Kidney (tissue), 14 donors: ENCODE data around the gene MYH6. TPM values are rescaled to one million over a fixed set of nuclear protein-coding genes. Genes with fewer than 3 reads are reported as not detected.

Source experiments
- DNase-seq, 5 donors: peaks; one replicate each; pipeline ENCODE4 v3.0.0-alpha.2; 2013 to 2020
- FAIRE-seq: peaks from 2 replicates; lab custom pipeline; 2012; peaks lifted over from hg19 to GRCh38; lab: Jason Lieb, UNC
- H3K27ac ChIP-seq, 2 donors: one replicate each; pipeline ENCODE4 v1.7.0; 2013; ENCODE audit warnings: low read depth in 2 of 2, low read length in 2 of 2, inconsistent platforms in 1 of 2
- H3K27me3 ChIP-seq: one replicate; pipeline ENCODE4 v1.7.1; 2013; ENCODE audit warnings: low read length, inconsistent platforms; ENCODE audit not compliant: control insufficient read depth, insufficient read depth
- H3K36me3 ChIP-seq, 3 donors: one replicate each; pipeline versions ENCODE4 v1.7.0 to v1.7.1; 2013; ENCODE audit warnings: low read length in 3 of 3, control low read depth in 1 of 3, inconsistent platforms in 1 of 3; ENCODE audit not compliant: insufficient read depth in 3 of 3, control insufficient read depth in 2 of 3
- H3K4me1 ChIP-seq, 3 donors: one replicate each; pipeline versions ENCODE4 v1.7.0 to v1.7.1; 2013; ENCODE audit warnings: low read length in 3 of 3, inconsistent platforms in 1 of 3, low read depth in 1 of 3; ENCODE audit not compliant: control insufficient read depth in 2 of 3, insufficient read depth in 2 of 3
- H3K4me3 ChIP-seq, 3 donors: one replicate each; pipeline versions ENCODE4 v1.7.0 to v1.8.1; 2013; ENCODE audit warnings: low read length in 3 of 3, control low read depth in 1 of 3, inconsistent platforms in 1 of 3
- H3K9ac ChIP-seq, 3 donors: one replicate each; pipeline versions ENCODE4 v1.7.0 to v1.7.1; 2013; ENCODE audit warnings: low read length in 3 of 3, control low read depth in 1 of 3, inconsistent platforms in 1 of 3
- H3K9me3 ChIP-seq, 3 donors: one replicate each; pipeline versions ENCODE4 v1.7.0 to v1.7.1; 2013; ENCODE audit warnings: low read length in 3 of 3, control low read depth in 1 of 3, inconsistent platforms in 1 of 3; ENCODE audit not compliant: control insufficient read depth in 2 of 3, insufficient read depth in 1 of 3
- CTCF ChIP-seq: IDR thresholded peaks from 3 replicates; pipeline ENCODE4 v1.5.1; 2012; ENCODE audit warnings: mild to moderate bottlenecking, moderate library complexity, borderline replicate concordance; ENCODE audit not compliant: insufficient read depth; ENCODE audit errors: extremely low read depth
- intact Hi-C: fragments of 100-400 bp; cut with DNase I; formaldehyde crosslinking; loops from one replicate; pipeline ENCODE4 v1.11.1; 2022
- polyA plus RNA-seq: library from polyadenylated mRNA; stranded (reverse); fragments of 350-450 nt; fragmentation: Illumina TruSeq; extraction: RNeasy Lipid Tissue Mini Kit (QIAGEN cat#74804); gene quantifications from one replicate; pipeline ENCODE4 v1.2.3, GENCODE V29; 2014; ENCODE audit warnings: low read depth, low replicate concordance; ENCODE audit not compliant: insufficient read depth
- total RNA-seq: library from RNA; stranded (reverse); fragmentation: NEBNext Ultra II Directional; extraction: Animal tissue kit (Norgen Biotek cat#: 25700); gene quantifications from one replicate; pipeline ENCODE4 v1.2.1, GENCODE V29; 2021
- donor health status: control.
- donor health status: control.
- donor health status: control.
- donor health status: control.
- donor health status: control.
- donor health status: DM: yes; HTN: yes; CAD: no.
- donor health status: Normal renal cell carcinoma (clear cell type).

Gene MYH6
- total and polyA plus RNA-seq, 2 donors from 2014 or later = 0.03 to 0.13 TPM

- H3K9me3 ChIP-seq = no peaks in the 10 kb centered on the region
- no peaks in the 10 kb centered on the region for H3K4me1 ChIP-seq
- H3K36me3 ChIP-seq = no peaks in the 10 kb centered on the region
- no peak for DNase-seq
- H3K27ac ChIP-seq = no peak overlapping the region
- H3K27me3 ChIP-seq = no peaks in the 10 kb centered on the region
- TF ChIP-seq CTCF = no peak
- H3K9ac ChIP-seq = no peak overlapping the region
- H3K4me3 ChIP-seq = no peak overlapping the region
- no peak for FAIRE-seq
- intact Hi-C loops = no loop called here
Observed at GRCh38 chr14:23411563-23412525, 3.8 kb upstream of the MYH6 start.

- no peak for TF ChIP-seq CTCF
- H3K9ac ChIP-seq = no peak overlapping the region
- DNase-seq = no peak
- no peaks in the 10 kb centered on the region for H3K9me3 ChIP-seq
- FAIRE-seq = no peak
- intact Hi-C loops = no loop called here
- H3K36me3 ChIP-seq = no peaks in the 10 kb centered on the region
- H3K27me3 ChIP-seq = no peaks in the 10 kb centered on the region
- no peak overlapping the region for H3K27ac ChIP-seq
- no peaks in the 10 kb centered on the region for H3K4me1 ChIP-seq
- no peak overlapping the region for H3K4me3 ChIP-seq
Observed at GRCh38 chr14:23409966-23410635, 2.0 kb upstream of the MYH6 start.

GRCh38 chr14:23409475-23409874, 1.4 kb upstream of the MYH6 start:
- no peaks in the 10 kb centered on the region for H3K9me3 ChIP-seq
- H3K27ac ChIP-seq = no peak overlapping the region
- DNase-seq = no peak
- FAIRE-seq = no peak
- H3K4me3 ChIP-seq = no peak overlapping the region
- H3K9ac ChIP-seq = no peak overlapping the region
- TF ChIP-seq CTCF = no peak
- H3K4me1 ChIP-seq = no peaks in the 10 kb centered on the region
- H3K27me3 ChIP-seq = no peaks in the 10 kb centered on the region
- H3K36me3 ChIP-seq = no peaks in the 10 kb centered on the region
- intact Hi-C loops = no loop called here
